ENCODE results near the gene ZNF446. TPM values are rescaled to one million over a fixed set of nuclear protein-coding genes. Genes with fewer than 3 reads are reported as not detected.

Gene ZNF446
- total RNA-seq, 1 experiment from 2014 or later = 6.0 TPM

GRCh38 chr19:58519355-58520256 is 43.5 kb downstream of the ZNF446 start, which contains the start of gene ZBTB45 (continued):
- TF ChIP-seq ZNF532 (CRISPR knock-in tag; IDR thresholded peaks at IDR 0.05; ENCODE audit: borderline replicate concordance) = no peak
- TF ChIP-seq GABPB1 (CRISPR knock-in tag; IDR thresholded peaks at IDR 0.05) = peak; percentile 97
- TF ChIP-seq NFYB (CRISPR knock-in tag; conservative IDR thresholded peaks at IDR 0.05; ENCODE audit: low read depth) = peak; percentile 26; the same call in 1 of the 2 replicates
- TF ChIP-seq TP53 (CRISPR knock-in tag; IDR thresholded peaks at IDR 0.05) = peak; percentile 95
- no peak; the same call in 1 of the 2 replicates for TF ChIP-seq PRRX2 (CRISPR knock-in tag; IDR thresholded peaks at IDR 0.05)
- TF ChIP-seq FOXP4 (CRISPR knock-in tag; IDR thresholded peaks at IDR 0.05) = no peak; the same call in 1 of the 2 replicates
- TF ChIP-seq RORB (CRISPR knock-in tag; IDR thresholded peaks at IDR 0.05) = no peak
- TF ChIP-seq ZMAT4 (CRISPR knock-in tag; IDR thresholded peaks at IDR 0.05) = 0 out of 2 replicates have a peak, but pooled peaks have one; percentile 4
- TF ChIP-seq JAZF1 (CRISPR knock-in tag; IDR thresholded peaks at IDR 0.05) = no peak
- TF ChIP-seq HMGA2 (CRISPR knock-in tag; IDR thresholded peaks at IDR 0.05) = peak; percentile 46; the same call in 1 of the 2 replicates
- peak; percentile 94 for TF ChIP-seq HMGXB4 (CRISPR knock-in tag; IDR thresholded peaks at IDR 0.05)
- no peak for TF ChIP-seq ZSCAN18 (CRISPR knock-in tag; IDR thresholded peaks at IDR 0.05)
- TF ChIP-seq ZNF425 (CRISPR knock-in tag; conservative IDR thresholded peaks at IDR 0.05) = no peak
- TF ChIP-seq ATF2 (CRISPR knock-in tag; IDR thresholded peaks at IDR 0.05; ENCODE audit: borderline replicate concordance, low read depth) = no peak
- no peak for TF ChIP-seq IRF1 (CRISPR knock-in tag; IDR thresholded peaks at IDR 0.05)
- TF ChIP-seq SP1 (CRISPR knock-in tag; conservative IDR thresholded peaks at IDR 0.05) = peak; percentile 94
- TF ChIP-seq ZNF121 (CRISPR knock-in tag; IDR thresholded peaks at IDR 0.05) = no peak
- TF ChIP-seq TEAD1 (CRISPR knock-in tag; IDR thresholded peaks at IDR 0.05) = peak; percentile 88
- no peak for TF ChIP-seq SOX15 (CRISPR knock-in tag; IDR thresholded peaks at IDR 0.05)
- no peak for TF ChIP-seq NR3C1 (CRISPR knock-in tag; conservative IDR thresholded peaks at IDR 0.05; ENCODE audit: low read depth)
- 0 out of 2 replicates have a peak, but pooled peaks have one; percentile 30 for TF ChIP-seq MLX (CRISPR knock-in tag; IDR thresholded peaks at IDR 0.05)
